ENCODE results near the gene ZFAND2A.

DNA sequence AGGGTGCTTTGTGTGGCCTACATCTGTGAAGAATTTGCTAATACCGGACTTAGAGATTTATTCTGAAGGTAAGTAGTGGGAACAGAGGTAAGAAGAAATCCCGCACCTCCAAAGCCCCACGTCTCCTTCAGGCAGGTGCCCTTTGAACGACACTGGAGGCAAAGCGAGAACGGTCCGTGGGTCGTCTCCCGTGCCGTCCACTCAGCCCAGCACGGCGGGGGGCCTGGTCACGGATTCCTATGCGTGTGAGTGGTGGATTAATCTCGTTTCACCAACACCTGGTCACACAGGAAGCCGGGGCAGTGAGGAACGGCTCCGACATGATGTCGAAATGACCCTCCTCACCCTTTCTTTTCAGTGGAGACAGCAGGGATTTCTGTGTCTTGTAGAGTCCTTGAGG lies 21.0 kb upstream of the ZFAND2A start:
- TF ChIP-seq, protein P1, sequence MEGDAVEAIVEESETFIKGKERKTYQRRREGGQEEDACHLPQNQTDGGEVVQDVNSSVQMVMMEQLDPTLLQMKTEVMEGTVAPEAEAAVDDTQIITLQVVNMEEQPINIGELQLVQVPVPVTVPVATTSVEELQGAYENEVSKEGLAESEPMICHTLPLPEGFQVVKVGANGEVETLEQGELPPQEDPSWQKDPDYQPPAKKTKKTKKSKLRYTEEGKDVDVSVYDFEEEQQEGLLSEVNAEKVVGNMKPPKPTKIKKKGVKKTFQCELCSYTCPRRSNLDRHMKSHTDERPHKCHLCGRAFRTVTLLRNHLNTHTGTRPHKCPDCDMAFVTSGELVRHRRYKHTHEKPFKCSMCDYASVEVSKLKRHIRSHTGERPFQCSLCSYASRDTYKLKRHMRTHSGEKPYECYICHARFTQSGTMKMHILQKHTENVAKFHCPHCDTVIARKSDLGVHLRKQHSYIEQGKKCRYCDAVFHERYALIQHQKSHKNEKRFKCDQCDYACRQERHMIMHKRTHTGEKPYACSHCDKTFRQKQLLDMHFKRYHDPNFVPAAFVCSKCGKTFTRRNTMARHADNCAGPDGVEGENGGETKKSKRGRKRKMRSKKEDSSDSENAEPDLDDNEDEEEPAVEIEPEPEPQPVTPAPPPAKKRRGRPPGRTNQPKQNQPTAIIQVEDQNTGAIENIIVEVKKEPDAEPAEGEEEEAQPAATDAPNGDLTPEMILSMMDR (conservative IDR thresholded peaks at IDR 0.05; ENCODE audit: low read depth, low read length), result no peak
- no peak for TF ChIP-seq EZH2 (IDR thresholded peaks at IDR 0.05; ENCODE audit: low read length, unreplicated experiment)
- TF ChIP-seq EZH2phosphoT487 (IDR thresholded peaks at IDR 0.05; ENCODE audit: borderline replicate concordance, low read length), result no peak
